Mesodermal cell (in vitro differentiated cells): ENCODE measurements around the gene KRT15.
A peak's percentile ranks its signal among the peaks of the same experiment; 100 is the strongest.

Experiments used
- H3K27ac ChIP-seq: 2 replicates; pipeline ENCODE4 v1.7.0; 2013; ENCODE audit warnings: mild to moderate bottlenecking, low read depth, low read length, moderate library complexity; ENCODE audit not compliant: severe bottlenecking
- H3K36me3 ChIP-seq: 2 replicates; pipeline ENCODE4 v1.7.1; 2013; ENCODE audit warnings: mild to moderate bottlenecking, low read length, moderate library complexity; ENCODE audit not compliant: control insufficient read depth, insufficient read depth
- H3K4me1 ChIP-seq: one replicate; pipeline ENCODE4 v1.7.1; 2013; ENCODE audit warnings: mild to moderate bottlenecking, low read length; ENCODE audit not compliant: insufficient read depth, control insufficient read depth, poor library complexity, severe bottlenecking
- H3K4me3 ChIP-seq: 2 replicates; pipeline ENCODE4 v1.7.0; 2013; ENCODE audit warnings: low read length, control low read depth, mild to moderate bottlenecking; ENCODE audit not compliant: insufficient read depth, poor library complexity, severe bottlenecking; ENCODE audit errors: extremely low read depth
- H3K9me3 ChIP-seq: 2 replicates; pipeline ENCODE4 v1.7.1; 2013; ENCODE audit warnings: mild to moderate bottlenecking, low read length, moderate library complexity; ENCODE audit not compliant: control insufficient read depth
- WGBS, 2 experiments: methylation state at CpG; one replicate each; pipeline ENCODE4 v1.1.5; 2013; ENCODE audit warnings: missing lambda C conversion rate in 2 of 2; ENCODE audit not compliant: insufficient coverage in 2 of 2; 5-methylcytosine and 5-hydroxymethylcytosine counted together

The KRT15 gene

GRCh38 chr17:41524261-41524660 lies 5.6 kb upstream of the KRT15 start:
- 95 to 96% methylated on average over 9 of the region's 11 CpGs for WGBS, 2 experiments
- H3K4me3 ChIP-seq: no peak overlapping the region
- no peaks in the 10 kb centered on the region for H3K9me3 ChIP-seq
- no peak overlapping the region for H3K27ac ChIP-seq
- H3K36me3 ChIP-seq: peaks cover 45% of the 10 kb centered on the region
- H3K4me1 ChIP-seq: peaks cover 60% of the 10 kb centered on the region

GRCh38 chr17:41523787-41524186 lies 5.1 kb upstream of the KRT15 start:
- Histone ChIP-seq H3K36me3 (peaks cover 45% of the 10 kb centered on the region), H3K27ac (peak overlapping the region; percentile 10), H3K4me1 (peaks cover 55% of the 10 kb centered on the region), H3K4me3 (no peak overlapping the region), H3K9me3 (no peaks in the 10 kb centered on the region)
- WGBS, 2 experiments: 96 to 98% methylated on average over 19 of the region's 19 CpGs

GRCh38 chr17:41523225-41523593 lies 4.5 kb upstream of the KRT15 start:
- H3K27ac ChIP-seq: no peak overlapping the region
- H3K36me3 ChIP-seq: peaks cover 45% of the 10 kb centered on the region
- WGBS, 2 experiments: 93% methylated on average over 2 of the region's 4 CpGs; no CpG with 5 or more reads in 1 of the 2 experiments
- H3K9me3 ChIP-seq: no peaks in the 10 kb centered on the region
- H3K4me3 ChIP-seq: no peak overlapping the region
- peaks cover 51% of the 10 kb centered on the region for H3K4me1 ChIP-seq

GRCh38 chr17:41522301-41523224 lies 3.9 kb upstream of the KRT15 start:
- H3K4me3 ChIP-seq: no peak overlapping the region
- peak overlapping the region; percentile 80 for H3K27ac ChIP-seq
- no peaks in the 10 kb centered on the region for H3K9me3 ChIP-seq
- WGBS, 2 experiments: 90 to 92% methylated on average over 9 to 10 of the region's 12 CpGs
- H3K4me1 ChIP-seq: peaks cover 51% of the 10 kb centered on the region
- H3K36me3 ChIP-seq: peaks cover 45% of the 10 kb centered on the region

- no peak overlapping the region for H3K4me3 ChIP-seq
- 36 to 53% methylated on average over 3 to 6 of the region's 6 CpGs for WGBS, 2 experiments
- H3K36me3 ChIP-seq: peaks cover 40% of the 10 kb centered on the region
- H3K4me1 ChIP-seq: peaks cover 51% of the 10 kb centered on the region
- H3K27ac ChIP-seq: peak overlapping the region; percentile 80
- H3K9me3 ChIP-seq: no peaks in the 10 kb centered on the region
These were observed 3.0 kb upstream of the KRT15 start for GRCh38 chr17:41521574-41522261.

- Histone ChIP-seq H3K4me3 (no peak overlapping the region), H3K9me3 (no peaks in the 10 kb centered on the region), H3K36me3 (peaks cover 33% of the 10 kb centered on the region), H3K27ac (no peak overlapping the region), H3K4me1 (peaks cover 51% of the 10 kb centered on the region)
- WGBS, 2 experiments: 83 to 87% methylated on average over 8 of the region's 10 CpGs
These were observed 2.3 kb upstream of the KRT15 start for GRCh38 chr17:41520821-41521521.

- H3K9me3 ChIP-seq: no peaks in the 10 kb centered on the region
These were observed 973 bp upstream of the KRT15 start for GRCh38 chr17:41519501-41520224.

GRCh38 chr17:41518031-41518430 lies 659 bp downstream of the KRT15 start:
- H3K9me3 ChIP-seq: no peaks in the 10 kb centered on the region
- 95 to 97% methylated on average over 3 of the region's 3 CpGs for WGBS, 2 experiments
- H3K4me3 ChIP-seq: no peak overlapping the region
- H3K36me3 ChIP-seq: peaks cover 5% of the 10 kb centered on the region
- no peak overlapping the region for H3K27ac ChIP-seq
- peaks cover 28% of the 10 kb centered on the region for H3K4me1 ChIP-seq

More at GRCh38 chr17:41519501-41520224, 973 bp upstream of the KRT15 start:
- Histone ChIP-seq H3K36me3 (peaks cover 21% of the 10 kb centered on the region), H3K4me3 (no peak overlapping the region), H3K4me1 (peaks cover 41% of the 10 kb centered on the region), H3K27ac (peak overlapping the region; percentile 36)
- 70 to 78% methylated on average over 9 to 10 of the region's 11 CpGs for WGBS, 2 experiments

- Histone ChIP-seq H3K27ac (no peak overlapping the region), H3K4me3 (no peak overlapping the region), H3K4me1 (peaks cover 17% of the 10 kb centered on the region), H3K9me3 (no peaks in the 10 kb centered on the region), H3K36me3 (no peaks in the 10 kb centered on the region)
- 94 to 95% methylated on average over 13 of the region's 14 CpGs for WGBS, 2 experiments
These were observed 1.8 kb downstream of the KRT15 start for GRCh38 chr17:41516830-41517283.
